Adrenal gland (tissue), 12 donors: ENCODE results near the gene XYLT2. TPM values are rescaled to one million over a fixed set of nuclear protein-coding genes. Genes with fewer than 3 reads are reported as not detected.

ENCODE experiments used
- DNase-seq, 7 donors: peaks; one replicate each; pipeline ENCODE4 v3.0.0-alpha.2; 2019 to 2020
- H3K27ac ChIP-seq, 5 donors: fragments of 200-600 bp; sonication (generic) in 4 of 5; 1 replicate in 3 of 5; 2 replicates in 2 of 5; pipeline versions ENCODE4 v1.5.1 to v1.8.0; 2016 to 2020; ENCODE audit warnings: mild to moderate bottlenecking in 1 of 5
- H3K27me3 ChIP-seq: fragments of 200-600 bp; 2 replicates; pipeline ENCODE4 v1.8.0; 2021
- H3K36me3 ChIP-seq, 2 donors: fragments of 200-600 bp; replicated peaks in 1 of 2; 1 replicate in 1 of 2; 2 replicates in 1 of 2; pipeline versions ENCODE4 v1.5.1 to v1.8.0; 2018 to 2022
- H3K4me1 ChIP-seq, 2 donors: fragments of 200-600 bp; replicated peaks in 1 of 2; 1 replicate in 1 of 2; 2 replicates in 1 of 2; pipeline versions ENCODE4 v1.5.1 to v1.8.0; 2018 to 2021
- H3K4me3 ChIP-seq, 4 donors: fragments of 200-600 bp; sonication (generic) in 3 of 4; one replicate each; pipeline ENCODE4 v1.5.1; 2016 to 2018
- H3K9me3 ChIP-seq, 3 donors: fragments of 200-600 bp; sonication (generic) in 1 of 3; replicated peaks in 1 of 3; 1 replicate in 2 of 3; 2 replicates in 1 of 3; pipeline versions ENCODE4 v1.5.1 to v1.8.0; 2016 to 2021
- CTCF ChIP-seq, 6 experiments: fragments of 450-650 bp in 4 of 6; fragments of 200-600 bp in 2 of 6; sonication (generic) in 1 of 6; IDR thresholded peaks; 1 replicate in 5 of 6; 2 replicates in 1 of 6; pipeline versions ENCODE4 v1.5.1 to v1.8.0; 2016 to 2021; ENCODE audit warnings: antibody characterized with exemption in 6 of 6, mild to moderate bottlenecking in 2 of 6, moderate library complexity in 1 of 6
- POLR2A ChIP-seq, 2 donors: fragments of 450-650 bp; IDR thresholded peaks; one replicate each; pipeline ENCODE4 v1.6.1; 2017; ENCODE audit warnings: antibody characterized with exemption in 2 of 2, mild to moderate bottlenecking in 2 of 2, moderate library complexity in 1 of 2
- WGBS, 4 donors: extraction: QIAGEN DNeasy Blood & Tissue Kit in 2 of 4; methylation state at CpG; one replicate each; pipeline versions ENCODE4 v1.1.5 to v1.1.7; 2013 to 2017; 5-methylcytosine and 5-hydroxymethylcytosine counted together
- intact Hi-C, 2 donors: fragments of 100-400 bp; cut with DNase I; formaldehyde crosslinking; loops; one replicate each; pipeline versions ENCODE4 v1.14.1 to v1.15.0; 2022 to 2023
- polyA plus RNA-seq, 3 donors: library from polyadenylated mRNA; stranded (reverse); fragments of 200-250 nt in 2 of 3; fragments of 350-450 nt in 1 of 3; fragmentation: Illumina TruSeq in 1 of 3; extraction: RNeasy Lipid Tissue Mini Kit (QIAGEN cat#74804) in 1 of 3; gene quantifications; one replicate each; pipeline ENCODE4 v1.2.3, GENCODE V29; 2013 to 2014
- total RNA-seq, 9 donors: library from RNA; depleted of rRNA in 4 of 9; stranded (reverse); fragments of >200 nt in 4 of 9; fragments of 120-200 nt in 1 of 9; fragmentation: NEBNext Ultra II Directional in 1 of 9; extraction: Animal tissue kit (Norgen Biotek cat#: 25700) in 1 of 9; gene quantifications; one replicate each; pipeline versions ENCODE4 v1.1.0 to v1.2.4, GENCODE V29; 2013 to 2023
- donor health status: healthy with polysubstance abuse.
- donor health status: Bipolar disorder and iron deficiency.
- donor health status: DM: yes; HTN: yes; CAD: no.
- donor health status: DM: no; HTN: no; CAD: no.
- donor health status: DM: no; HTN: no; CAD: no.
- donor health status: DM: yes; HTN: yes; CAD: no.

Gene XYLT2
- total and polyA plus RNA-seq, 12 donors, result 4.6 to 40.3 (median 29.1) TPM

- Histone ChIP-seq H3K36me3 (peaks cover 0 to 41% of the 10 kb centered on the region in 2 donors), H3K27ac (peak overlapping the region in 2 of 5 donors; percentile 40 to 56), H3K9me3 (no peaks in the 10 kb centered on the region), H3K4me3 (no peak overlapping the region), H3K4me1 (peaks cover 7 to 16% of the 10 kb centered on the region in 2 donors), H3K27me3 (no peaks in the 10 kb centered on the region)
- TF ChIP-seq CTCF (IDR thresholded peaks at IDR 0.05) (no peak), POLR2A (IDR thresholded peaks at IDR 0.05) (no peak)
- peak in 5 of 7 donors; percentile 26 to 51 (median 39) for DNase-seq
- WGBS, 4 donors, result 77 to 98% (median 78%) methylated on average over 5 to 14 of the region's 14 CpGs
- intact Hi-C loops, result loop anchor here in 1 of 2 donors (5.0 kb wide), 2 partner anchors 37 to 112 kb away; partner anchors contain the start of gene LRRC59
These were observed 14.1 kb downstream of the XYLT2 start for GRCh38 chr17:50359998-50360461.

GRCh38 chr17:50360486-50361115 lies 14.7 kb downstream of the XYLT2 start:
- DNase-seq, result peak in 3 of 7 donors; percentile 13 to 49 (median 13)
- TF ChIP-seq CTCF (IDR thresholded peaks at IDR 0.05), result no peak
- no peak for TF ChIP-seq POLR2A (IDR thresholded peaks at IDR 0.05)
- Histone ChIP-seq H3K4me1 (peaks cover 7 to 16% of the 10 kb centered on the region in 2 donors), H3K27ac (no peak overlapping the region), H3K27me3 (no peaks in the 10 kb centered on the region), H3K4me3 (no peak overlapping the region), H3K9me3 (no peaks in the 10 kb centered on the region), H3K36me3 (peaks cover 0 to 40% of the 10 kb centered on the region in 2 donors)
- intact Hi-C loops, result loop anchor here in 1 of 2 donors (5.0 kb wide), 1 partner anchor 37 kb away; the partner anchor contains the start of gene LRRC59
- 87 to 93% (median 90%) methylated on average over 6 to 11 of the region's 11 CpGs for WGBS, 4 donors

- Histone ChIP-seq H3K4me1 (peaks cover 7 to 16% of the 10 kb centered on the region in 2 donors), H3K27me3 (no peaks in the 10 kb centered on the region), H3K36me3 (peaks cover 0 to 40% of the 10 kb centered on the region in 2 donors), H3K27ac (no peak overlapping the region), H3K4me3 (no peak overlapping the region), H3K9me3 (no peaks in the 10 kb centered on the region)
- intact Hi-C loops, result loop anchor here in 1 of 2 donors (5.0 kb wide), 1 partner anchor 35 kb away; the partner anchor contains the start of gene LRRC59
- TF ChIP-seq CTCF (IDR thresholded peaks at IDR 0.05) (peak; percentile 66 to 77 (median 74)), POLR2A (IDR thresholded peaks at IDR 0.05) (no peak)
- DNase-seq, result peak; percentile 56 to 85 (median 76)
- 25 to 31% (median 28%) methylated on average over 9 to 11 of the region's 11 CpGs for WGBS, 4 donors
These were observed 15.9 kb downstream of the XYLT2 start for GRCh38 chr17:50361561-50362480.

GRCh38 chr17:50362661-50363060 lies 16.7 kb downstream of the XYLT2 start:
- TF ChIP-seq POLR2A (IDR thresholded peaks at IDR 0.05), result no peak
- no peak for TF ChIP-seq CTCF (IDR thresholded peaks at IDR 0.05)
- H3K4me3 ChIP-seq, result no peak overlapping the region
- H3K36me3 ChIP-seq, result peaks cover 0 to 40% of the 10 kb centered on the region in 2 donors
- 48 to 53% (median 50%) methylated on average over 7 of the region's 7 CpGs for WGBS, 4 donors
- peak in 4 of 7 donors; percentile 13 to 46 (median 18) for DNase-seq
- H3K27me3 ChIP-seq, result no peaks in the 10 kb centered on the region
- intact Hi-C loops, result loop anchor here in 1 of 2 donors (5.0 kb wide), 1 partner anchor 35 kb away; the partner anchor contains the start of gene LRRC59
- H3K4me1 ChIP-seq, result peaks cover 7 to 16% of the 10 kb centered on the region in 2 donors
- no peak overlapping the region for H3K27ac ChIP-seq
- no peaks in the 10 kb centered on the region for H3K9me3 ChIP-seq
